C4-2B (cell line): Measurements from ENCODE around the gene CCDC88C.

ENCODE experiments used
- H3K27ac ChIP-seq: fragments of 450-650 bp; 2 replicates; pipeline ENCODE4 v1.5.1; 2017
- ZFX ChIP-seq: fragments of 450-650 bp; IDR thresholded peaks from 2 replicates; pipeline ENCODE4 v1.6.1; 2017
- TF ChIP-seq, protein P1 (sequence below): fragments of 450-650 bp; conservative IDR thresholded peaks from 2 replicates; pipeline ENCODE4 v1.5.1; 2017; ENCODE audit warnings: mild to moderate bottlenecking

The CCDC88C gene

GRCh38 chr14:91293281-91293680 lies 124.3 kb downstream of the CCDC88C start:
- no peak overlapping the region for H3K27ac ChIP-seq
- no peak for TF ChIP-seq ZFX
- TF ChIP-seq, protein P1, sequence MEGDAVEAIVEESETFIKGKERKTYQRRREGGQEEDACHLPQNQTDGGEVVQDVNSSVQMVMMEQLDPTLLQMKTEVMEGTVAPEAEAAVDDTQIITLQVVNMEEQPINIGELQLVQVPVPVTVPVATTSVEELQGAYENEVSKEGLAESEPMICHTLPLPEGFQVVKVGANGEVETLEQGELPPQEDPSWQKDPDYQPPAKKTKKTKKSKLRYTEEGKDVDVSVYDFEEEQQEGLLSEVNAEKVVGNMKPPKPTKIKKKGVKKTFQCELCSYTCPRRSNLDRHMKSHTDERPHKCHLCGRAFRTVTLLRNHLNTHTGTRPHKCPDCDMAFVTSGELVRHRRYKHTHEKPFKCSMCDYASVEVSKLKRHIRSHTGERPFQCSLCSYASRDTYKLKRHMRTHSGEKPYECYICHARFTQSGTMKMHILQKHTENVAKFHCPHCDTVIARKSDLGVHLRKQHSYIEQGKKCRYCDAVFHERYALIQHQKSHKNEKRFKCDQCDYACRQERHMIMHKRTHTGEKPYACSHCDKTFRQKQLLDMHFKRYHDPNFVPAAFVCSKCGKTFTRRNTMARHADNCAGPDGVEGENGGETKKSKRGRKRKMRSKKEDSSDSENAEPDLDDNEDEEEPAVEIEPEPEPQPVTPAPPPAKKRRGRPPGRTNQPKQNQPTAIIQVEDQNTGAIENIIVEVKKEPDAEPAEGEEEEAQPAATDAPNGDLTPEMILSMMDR = no peak

DNA sequence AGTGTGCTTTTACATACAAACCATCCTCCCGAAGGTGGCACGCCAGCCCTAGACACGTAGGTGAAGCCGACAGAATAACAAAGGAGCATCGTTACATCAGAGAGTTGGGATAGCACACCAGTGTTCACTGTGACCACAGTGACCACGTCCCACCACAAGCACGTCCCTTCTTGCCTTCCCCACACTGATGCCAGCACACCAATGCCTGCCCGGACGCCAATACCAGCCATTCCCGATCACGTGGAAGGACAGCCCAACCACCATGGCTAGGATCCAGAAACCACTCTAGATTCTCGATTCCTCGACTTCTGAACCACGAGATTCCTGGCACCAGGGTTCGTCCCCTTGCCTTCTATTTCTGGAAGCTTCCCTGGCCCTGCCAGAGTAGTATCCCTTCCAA lies 125.1 kb downstream of the CCDC88C start:
- H3K27ac ChIP-seq = peak overlapping the region; percentile 95
- TF ChIP-seq ZFX = no peak
- TF ChIP-seq, protein P1 = no peak

DNA sequence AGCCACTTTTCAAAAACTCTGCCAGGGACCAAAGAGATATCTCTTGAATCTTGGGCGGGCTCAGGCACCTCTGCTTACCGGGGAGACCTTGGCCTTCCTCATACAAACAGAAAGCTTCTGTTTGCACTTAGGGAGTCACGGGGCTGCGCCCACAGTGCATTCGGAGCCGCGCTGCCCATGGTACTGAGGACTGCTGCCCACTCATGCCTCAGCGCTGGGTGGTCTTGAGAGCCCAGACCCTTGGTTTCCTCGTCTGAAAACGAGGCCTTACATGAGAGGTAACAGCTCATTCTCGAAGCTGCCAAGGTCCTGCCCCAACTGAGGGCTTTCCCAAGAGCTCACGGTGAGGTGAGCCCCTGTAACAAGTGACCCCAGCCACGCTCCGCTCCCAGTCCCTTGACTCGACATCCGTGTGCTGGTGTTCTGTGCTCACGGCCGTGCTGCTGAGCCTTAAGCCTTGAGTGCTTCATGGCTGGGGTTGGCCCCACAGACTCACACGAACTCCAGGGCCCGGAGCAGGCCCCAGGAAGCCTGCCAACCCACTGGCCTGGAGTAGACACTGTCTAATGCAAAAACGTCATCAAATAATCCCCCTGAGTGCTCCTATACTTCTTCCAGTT lies 125.7 kb downstream of the CCDC88C start:
- peak overlapping the region; percentile 95 for H3K27ac ChIP-seq
- TF ChIP-seq, protein P1 = no peak
- no peak for TF ChIP-seq ZFX

DNA sequence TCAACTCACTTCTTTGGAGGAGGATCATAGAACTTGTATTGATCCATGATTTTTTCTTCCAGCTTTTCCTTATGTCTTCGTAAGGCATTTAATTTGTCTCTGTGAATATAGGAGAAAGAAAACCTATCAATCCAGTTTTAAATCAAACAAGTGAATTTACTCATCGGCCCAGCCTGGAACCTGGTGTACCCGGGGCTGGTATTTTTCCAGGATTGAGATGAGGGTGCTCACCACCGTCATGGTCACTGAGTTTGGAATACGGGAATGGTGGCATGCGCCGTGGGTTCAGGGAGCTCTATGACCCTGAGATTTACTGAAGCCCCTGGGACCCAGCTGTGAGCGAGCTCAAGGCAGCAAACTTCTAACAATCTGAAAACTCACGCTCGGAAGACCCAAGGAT lies 126.6 kb downstream of the CCDC88C start:
- peak overlapping the region; percentile 95 for H3K27ac ChIP-seq
- TF ChIP-seq, protein P1 = no peak
- TF ChIP-seq ZFX = no peak

DNA sequence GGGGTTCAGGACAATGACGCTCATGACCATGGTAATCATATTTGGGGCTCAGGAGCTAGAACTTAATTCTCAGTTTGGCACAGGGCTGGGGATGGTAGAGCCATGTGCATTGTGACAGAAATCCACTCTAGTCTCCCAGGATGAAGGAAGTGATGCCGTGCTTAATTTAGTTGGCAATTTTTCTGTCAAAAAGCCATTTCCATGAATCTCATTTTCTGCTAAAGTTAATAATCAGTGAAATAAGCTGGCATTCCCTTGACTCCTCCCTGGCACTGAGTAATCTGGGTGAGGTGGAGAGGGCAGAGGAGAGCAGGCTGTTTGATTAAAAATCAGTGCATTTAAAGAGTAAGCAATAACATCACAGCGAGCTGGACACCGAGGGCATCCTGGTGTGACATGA lies 128.2 kb downstream of the CCDC88C start:
- TF ChIP-seq, protein P1 = no peak
- no peak for TF ChIP-seq ZFX
- H3K27ac ChIP-seq = peak overlapping the region; percentile 95

GRCh38 chr14:91288876-91289275 lies 128.7 kb downstream of the CCDC88C start:
- peak overlapping the region; percentile 95 for H3K27ac ChIP-seq
- TF ChIP-seq, protein P1 = no peak
- no peak for TF ChIP-seq ZFX

- H3K27ac ChIP-seq = no peak overlapping the region
- TF ChIP-seq, protein P1 = peak; percentile 93
- TF ChIP-seq ZFX = no peak
Measured at GRCh38 chr14:91286530-91286937, 131.1 kb downstream of the CCDC88C start.
